ENCODE measurements around the gene PIMREG.
"Not testable (repeated sequence)": the region's sequence is repeated elsewhere in the genome, so short reads cannot be mapped to it uniquely, and the experiment has no call there.

The PIMREG gene

GRCh38 chr17:6479622-6480302, 35.5 kb downstream of the PIMREG start:
- peaks cover 5% of the 10 kb centered on the region; the same call in 1 of the 2 replicates for H3K27me3 ChIP-seq (ENCODE audit: insufficient read depth, low read length)
- H3K27ac ChIP-seq (ENCODE audit: low read depth, low read length, poor library complexity, severe bottlenecking) = no peak overlapping the region
- no peaks in the 10 kb centered on the region for H3K79me2 ChIP-seq (ENCODE audit: insufficient read depth, low read length)
- H3K4me2 ChIP-seq (ENCODE audit: low read length) = no peak overlapping the region
- H3K9me2 ChIP-seq (ENCODE audit: low read depth, low read length) = no peaks in the 10 kb centered on the region
- TF ChIP-seq EZH2 (IDR thresholded peaks at IDR 0.05; ENCODE audit: borderline replicate concordance, low read length) (no peak), CTCF (IDR thresholded peaks at IDR 0.05; ENCODE audit: low read length) (no peak)
- H3K9ac ChIP-seq (ENCODE audit: low read length) = no peak overlapping the region
- H3K4me1 ChIP-seq (ENCODE audit: insufficient read depth, low read length, severe bottlenecking) = no peaks in the 10 kb centered on the region
- H4K20me1 ChIP-seq (ENCODE audit: insufficient read depth, low read length) = no peaks in the 10 kb centered on the region
- no peaks in the 10 kb centered on the region for H3F3A ChIP-seq (ENCODE audit: insufficient read depth, low read length)
- no peaks in the 10 kb centered on the region for H3K9me3 ChIP-seq (ENCODE audit: low read length)
- H3K36me3 ChIP-seq (ENCODE audit: insufficient read depth, low read length) = no peaks in the 10 kb centered on the region
- H3K4me3 ChIP-seq (ENCODE audit: low read depth, low read length, poor library complexity, severe bottlenecking) = no peak overlapping the region
- no peak overlapping the region for H2AFZ ChIP-seq (ENCODE audit: low read length)

GRCh38 chr17:6480303-6480675, 36.0 kb downstream of the PIMREG start:
- Histone ChIP-seq H2AFZ (ENCODE audit: low read length) (no peak overlapping the region), H3K4me1 (ENCODE audit: insufficient read depth, low read length, severe bottlenecking) (no peaks in the 10 kb centered on the region), H3F3A (ENCODE audit: insufficient read depth, low read length) (no peaks in the 10 kb centered on the region), H4K20me1 (ENCODE audit: insufficient read depth, low read length) (no peaks in the 10 kb centered on the region), H3K9ac (ENCODE audit: low read length) (no peak overlapping the region), H3K9me2 (ENCODE audit: low read depth, low read length) (no peaks in the 10 kb centered on the region), H3K4me3 (ENCODE audit: low read depth, low read length, poor library complexity, severe bottlenecking) (no peak overlapping the region), H3K36me3 (ENCODE audit: insufficient read depth, low read length) (no peaks in the 10 kb centered on the region), H3K9me3 (ENCODE audit: low read length) (no peaks in the 10 kb centered on the region), H3K79me2 (ENCODE audit: insufficient read depth, low read length) (no peaks in the 10 kb centered on the region), H3K27ac (ENCODE audit: low read depth, low read length, poor library complexity, severe bottlenecking) (no peak overlapping the region), H3K27me3 (ENCODE audit: insufficient read depth, low read length) (peaks cover 5% of the 10 kb centered on the region; the same call in 1 of the 2 replicates), H3K4me2 (ENCODE audit: low read length) (no peak overlapping the region)
- TF ChIP-seq EZH2 (IDR thresholded peaks at IDR 0.05; ENCODE audit: borderline replicate concordance, low read length) (no peak), CTCF (IDR thresholded peaks at IDR 0.05; ENCODE audit: low read length) (no peak)

- Histone ChIP-seq H3F3A (ENCODE audit: insufficient read depth, low read length) (no peaks in the 10 kb centered on the region), H3K9me2 (ENCODE audit: low read depth, low read length) (no peaks in the 10 kb centered on the region), H3K4me1 (ENCODE audit: insufficient read depth, low read length, severe bottlenecking) (no peaks in the 10 kb centered on the region)
These were observed 37.8 kb downstream of the PIMREG start for GRCh38 chr17:6482105-6482455.

GRCh38 chr17:6482796-6483195, 38.5 kb downstream of the PIMREG start:
- H3K36me3 ChIP-seq (ENCODE audit: insufficient read depth, low read length); H3K4me2 ChIP-seq (ENCODE audit: low read length); H3F3A ChIP-seq (ENCODE audit: insufficient read depth, low read length); H4K20me1 ChIP-seq (ENCODE audit: insufficient read depth, low read length); H3K9ac ChIP-seq (ENCODE audit: low read length); H2AFZ ChIP-seq (ENCODE audit: low read length); H3K27ac ChIP-seq (ENCODE audit: low read depth, low read length, poor library complexity, severe bottlenecking); H3K27me3 ChIP-seq (ENCODE audit: insufficient read depth, low read length); H3K4me1 ChIP-seq (ENCODE audit: insufficient read depth, low read length, severe bottlenecking); H3K9me3 ChIP-seq (ENCODE audit: low read length); H3K9me2 ChIP-seq (ENCODE audit: low read depth, low read length); H3K79me2 ChIP-seq (ENCODE audit: insufficient read depth, low read length); H3K4me3 ChIP-seq (ENCODE audit: low read depth, low read length, poor library complexity, severe bottlenecking): not testable (repeated sequence)

More at GRCh38 chr17:6482105-6482455, 37.8 kb downstream of the PIMREG start:
- no peak overlapping the region for H3K4me2 ChIP-seq (ENCODE audit: low read length)
- no peak overlapping the region for H3K4me3 ChIP-seq (ENCODE audit: low read depth, low read length, poor library complexity, severe bottlenecking)
- no peaks in the 10 kb centered on the region for H3K36me3 ChIP-seq (ENCODE audit: insufficient read depth, low read length)
- no peaks in the 10 kb centered on the region for H3K79me2 ChIP-seq (ENCODE audit: insufficient read depth, low read length)
- H3K27ac ChIP-seq (ENCODE audit: low read depth, low read length, poor library complexity, severe bottlenecking) = no peak overlapping the region
- H2AFZ ChIP-seq (ENCODE audit: low read length) = no peak overlapping the region
- no peaks in the 10 kb centered on the region for H3K9me3 ChIP-seq (ENCODE audit: low read length)
- no peaks in the 10 kb centered on the region for H4K20me1 ChIP-seq (ENCODE audit: insufficient read depth, low read length)
- TF ChIP-seq CTCF (IDR thresholded peaks at IDR 0.05; ENCODE audit: low read length) = no peak
- TF ChIP-seq EZH2 (IDR thresholded peaks at IDR 0.05; ENCODE audit: borderline replicate concordance, low read length) = no peak
- no peak overlapping the region for H3K9ac ChIP-seq (ENCODE audit: low read length)
- H3K27me3 ChIP-seq (ENCODE audit: insufficient read depth, low read length) = peaks cover 5% of the 10 kb centered on the region; the same call in 1 of the 2 replicates

Data from OCI-LY1 (cell line).